ENCODE results near the gene IFNL1. TPM values are rescaled to one million over a fixed set of nuclear protein-coding genes. Genes with fewer than 3 reads are reported as not detected.

IFNL1 gene
- total RNA-seq, 2 donors from 2014 or later: not detected

DNA sequence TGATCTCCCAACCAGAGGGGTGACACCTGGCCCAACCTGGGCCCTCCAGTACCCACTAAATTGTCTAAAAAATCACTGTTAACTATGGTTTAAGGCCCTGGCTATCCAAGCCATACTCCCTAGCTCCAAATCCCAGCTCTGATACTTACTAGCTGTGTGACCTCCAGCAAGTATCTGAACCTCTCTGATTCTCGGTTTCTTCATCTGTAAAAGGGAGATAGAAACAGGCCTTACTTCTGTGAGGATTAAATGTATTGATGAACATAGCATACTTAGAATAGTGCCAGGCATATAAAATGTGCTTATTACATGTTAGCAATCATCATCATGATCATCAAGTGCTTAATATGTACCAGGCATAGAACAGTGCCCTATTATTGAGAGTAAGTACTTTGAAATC lies 19.7 kb downstream of the IFNL1 start:
- intact Hi-C loops (cut with DNase I): no loop called here
- 94% methylated on average over 1 of the region's 1 CpG for WGBS
- no peak overlapping the region for H3K27ac ChIP-seq
- peaks cover 0 to 9% of the 10 kb centered on the region in 2 donors for H3K36me3 ChIP-seq
- no peaks in the 10 kb centered on the region for H3K9me3 ChIP-seq
- H3K4me3 ChIP-seq: no peak overlapping the region
- H3K4me1 ChIP-seq (replicated peaks): no peaks in the 10 kb centered on the region
- no peaks in the 10 kb centered on the region for H3K27me3 ChIP-seq (replicated peaks; ENCODE audit: insufficient read depth)
- no peak for DNase-seq (ENCODE audit: low spot score)
- TF ChIP-seq POLR2AphosphoS5 (IDR thresholded peaks at IDR 0.05) (no peak), POLR2A (IDR thresholded peaks at IDR 0.05) (no peak)
- TF ChIP-seq, protein P1, sequence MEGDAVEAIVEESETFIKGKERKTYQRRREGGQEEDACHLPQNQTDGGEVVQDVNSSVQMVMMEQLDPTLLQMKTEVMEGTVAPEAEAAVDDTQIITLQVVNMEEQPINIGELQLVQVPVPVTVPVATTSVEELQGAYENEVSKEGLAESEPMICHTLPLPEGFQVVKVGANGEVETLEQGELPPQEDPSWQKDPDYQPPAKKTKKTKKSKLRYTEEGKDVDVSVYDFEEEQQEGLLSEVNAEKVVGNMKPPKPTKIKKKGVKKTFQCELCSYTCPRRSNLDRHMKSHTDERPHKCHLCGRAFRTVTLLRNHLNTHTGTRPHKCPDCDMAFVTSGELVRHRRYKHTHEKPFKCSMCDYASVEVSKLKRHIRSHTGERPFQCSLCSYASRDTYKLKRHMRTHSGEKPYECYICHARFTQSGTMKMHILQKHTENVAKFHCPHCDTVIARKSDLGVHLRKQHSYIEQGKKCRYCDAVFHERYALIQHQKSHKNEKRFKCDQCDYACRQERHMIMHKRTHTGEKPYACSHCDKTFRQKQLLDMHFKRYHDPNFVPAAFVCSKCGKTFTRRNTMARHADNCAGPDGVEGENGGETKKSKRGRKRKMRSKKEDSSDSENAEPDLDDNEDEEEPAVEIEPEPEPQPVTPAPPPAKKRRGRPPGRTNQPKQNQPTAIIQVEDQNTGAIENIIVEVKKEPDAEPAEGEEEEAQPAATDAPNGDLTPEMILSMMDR (IDR thresholded peaks at IDR 0.05): no peak

DNA sequence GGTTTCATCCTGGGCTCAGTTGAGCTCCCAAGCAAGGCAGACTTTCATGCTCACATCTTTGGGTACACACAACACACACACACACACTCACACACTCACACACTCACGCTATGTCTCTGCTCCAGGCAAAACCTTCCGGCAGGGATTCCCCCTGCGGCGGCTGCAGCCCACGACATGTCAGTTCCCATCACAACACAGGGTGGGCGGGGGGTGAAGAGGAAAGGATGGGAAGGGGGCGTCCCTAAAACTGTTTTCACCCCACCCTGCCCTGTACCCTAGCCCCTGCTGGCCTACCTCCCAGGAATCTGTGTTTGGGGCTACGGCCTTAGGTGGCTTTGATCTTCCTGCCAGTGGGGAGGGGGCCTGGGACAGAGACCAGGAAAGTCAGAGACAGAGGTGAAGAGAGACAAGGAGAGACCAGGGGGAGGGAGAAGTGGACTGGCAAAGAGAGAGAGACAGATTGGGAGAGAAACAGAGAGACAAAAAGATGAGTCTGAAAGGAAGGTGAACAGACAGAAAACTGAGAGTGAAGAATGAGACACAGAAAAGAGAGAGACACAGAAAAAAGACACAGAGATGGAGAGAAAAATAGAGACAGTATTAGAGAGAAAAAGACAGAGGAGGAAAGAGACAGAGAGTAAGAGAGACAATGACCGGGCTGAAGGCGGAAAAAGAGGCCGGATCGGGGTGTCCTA lies 20.6 kb downstream of the IFNL1 start:
- no peaks in the 10 kb centered on the region for H3K4me1 ChIP-seq (replicated peaks)
- intact Hi-C loops (cut with DNase I): no loop called here
- H3K27ac ChIP-seq: no peak overlapping the region
- WGBS: 86% methylated on average over 12 of the region's 12 CpGs
- DNase-seq (ENCODE audit: low spot score): no peak
- H3K36me3 ChIP-seq: peaks cover 0 to 9% of the 10 kb centered on the region in 2 donors
- H3K4me3 ChIP-seq: no peak overlapping the region
- TF ChIP-seq POLR2A (IDR thresholded peaks at IDR 0.05): no peak
- TF ChIP-seq POLR2AphosphoS5 (IDR thresholded peaks at IDR 0.05): no peak
- TF ChIP-seq, protein P1 (IDR thresholded peaks at IDR 0.05): no peak
- no peaks in the 10 kb centered on the region for H3K9me3 ChIP-seq
- no peaks in the 10 kb centered on the region for H3K27me3 ChIP-seq (replicated peaks; ENCODE audit: insufficient read depth)

DNA sequence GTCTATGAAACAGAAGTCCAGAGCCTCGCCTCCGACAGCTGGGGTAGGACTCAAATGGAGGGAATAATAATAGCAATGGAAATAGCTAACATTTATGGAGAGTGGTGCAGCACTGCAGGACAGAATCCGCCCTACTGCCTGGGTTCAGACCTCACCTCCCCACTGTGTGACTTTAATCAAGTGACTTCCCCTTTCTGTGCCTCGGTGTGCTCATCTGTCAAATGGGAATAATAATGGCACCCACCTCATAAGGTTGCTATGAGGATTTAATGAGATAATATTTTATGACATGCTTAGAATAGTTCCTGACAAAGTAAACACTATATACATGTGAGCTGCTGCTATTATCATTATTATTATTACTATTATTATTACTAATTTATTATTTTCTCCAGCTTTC lies 21.3 kb downstream of the IFNL1 start:
- Histone ChIP-seq H3K9me3 (no peaks in the 10 kb centered on the region), H3K27me3 (replicated peaks; ENCODE audit: insufficient read depth) (no peaks in the 10 kb centered on the region), H3K36me3 (peaks cover 0 to 9% of the 10 kb centered on the region in 2 donors), H3K4me3 (no peak overlapping the region), H3K4me1 (replicated peaks) (no peaks in the 10 kb centered on the region), H3K27ac (no peak overlapping the region)
- WGBS: 93% methylated on average over 4 of the region's 4 CpGs
- TF ChIP-seq, protein P1 (IDR thresholded peaks at IDR 0.05): no peak
- TF ChIP-seq POLR2A (IDR thresholded peaks at IDR 0.05) (no peak), POLR2AphosphoS5 (IDR thresholded peaks at IDR 0.05) (no peak)
- intact Hi-C loops (cut with DNase I): no loop called here
- DNase-seq (ENCODE audit: low spot score): no peak

DNA sequence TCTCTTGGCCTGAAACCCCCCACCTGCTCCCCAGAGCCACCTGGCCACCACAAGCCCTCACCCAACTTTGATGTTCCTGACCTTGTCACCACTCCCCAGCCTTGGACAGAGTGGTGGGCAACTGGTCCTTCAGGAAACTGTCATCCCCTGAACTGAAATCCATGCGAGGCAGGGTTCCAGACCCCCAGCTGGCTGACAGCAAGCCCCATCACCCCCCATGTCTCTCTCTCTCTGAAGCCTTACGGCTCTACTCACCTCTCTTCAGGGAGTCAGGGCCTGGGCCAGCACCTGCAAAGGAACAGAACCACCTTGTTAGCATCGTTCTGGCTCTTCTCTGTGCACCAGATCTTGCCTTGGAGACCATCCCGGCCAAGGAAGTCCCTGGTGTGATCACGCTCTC lies 21.9 kb downstream of the IFNL1 start:
- Histone ChIP-seq H3K9me3 (no peaks in the 10 kb centered on the region), H3K4me1 (replicated peaks) (no peaks in the 10 kb centered on the region), H3K27me3 (replicated peaks; ENCODE audit: insufficient read depth) (no peaks in the 10 kb centered on the region), H3K27ac (no peak overlapping the region), H3K36me3 (peaks cover 0 to 9% of the 10 kb centered on the region in 2 donors), H3K4me3 (no peak overlapping the region)
- TF ChIP-seq, protein P1 (IDR thresholded peaks at IDR 0.05): no peak
- TF ChIP-seq POLR2AphosphoS5 (IDR thresholded peaks at IDR 0.05) (no peak), POLR2A (IDR thresholded peaks at IDR 0.05) (no peak)
- no peak for DNase-seq (ENCODE audit: low spot score)
- 96% methylated on average over 5 of the region's 5 CpGs for WGBS
- intact Hi-C loops (cut with DNase I): no loop called here

DNA sequence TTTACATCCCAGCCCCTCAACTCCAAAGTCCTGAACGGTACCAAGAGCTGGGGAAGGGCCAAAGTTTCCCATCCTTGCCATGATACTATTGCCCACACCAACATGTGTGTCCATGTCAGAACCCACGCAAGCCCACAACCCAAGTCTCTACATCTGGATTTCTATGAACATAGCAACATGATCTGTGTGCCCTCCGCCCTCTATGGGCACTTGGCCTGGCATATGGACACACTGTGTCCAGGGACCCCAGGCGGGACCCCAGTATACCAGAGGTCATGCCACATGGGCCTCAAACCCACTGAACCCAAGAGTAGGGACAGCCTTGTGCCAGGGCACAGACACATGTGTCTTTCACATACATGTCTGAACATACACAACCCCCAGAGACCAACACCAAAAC lies 22.5 kb downstream of the IFNL1 start:
- H3K4me1 ChIP-seq (replicated peaks): no peaks in the 10 kb centered on the region
- peaks cover 0 to 9% of the 10 kb centered on the region in 2 donors for H3K36me3 ChIP-seq
- DNase-seq (ENCODE audit: low spot score): no peak
- TF ChIP-seq POLR2A (IDR thresholded peaks at IDR 0.05) (no peak), POLR2AphosphoS5 (IDR thresholded peaks at IDR 0.05) (no peak)
- TF ChIP-seq, protein P1 (IDR thresholded peaks at IDR 0.05): no peak
- no peaks in the 10 kb centered on the region for H3K27me3 ChIP-seq (replicated peaks; ENCODE audit: insufficient read depth)
- no peak overlapping the region for H3K27ac ChIP-seq
- no peaks in the 10 kb centered on the region for H3K9me3 ChIP-seq
- intact Hi-C loops (cut with DNase I): no loop called here
- WGBS: 93% methylated on average over 4 of the region's 4 CpGs
- no peak overlapping the region for H3K4me3 ChIP-seq

Measured in prostate gland (tissue), 2 donors.